H9 (cell line): ENCODE data around the gene SLC4A7. TPM values are rescaled to one million over a fixed set of nuclear protein-coding genes. Genes with fewer than 3 reads are reported as not detected.

Source experiments
- DNase-seq: peaks from one replicate; pipeline ENCODE4 v3.0.0-alpha.2; 2017
- H2AFZ ChIP-seq: one replicate; pipeline ENCODE4 v1.6.1; 2013; ENCODE audit warnings: mild to moderate bottlenecking, low read length, control low read depth, moderate library complexity
- H2AK5ac ChIP-seq: 2 replicates; pipeline ENCODE4 v1.6.1; 2013; ENCODE audit warnings: low read length, control low read depth, mixed read lengths; ENCODE audit not compliant: insufficient read length
- H2BK120ac ChIP-seq: one replicate; pipeline ENCODE4 v1.6.1; 2013; ENCODE audit warnings: low read depth, mild to moderate bottlenecking, low read length, control low read depth, inconsistent platforms; ENCODE audit not compliant: poor library complexity, severe bottlenecking
- H2BK12ac ChIP-seq: 2 replicates; pipeline ENCODE4 v1.6.1; 2013; ENCODE audit warnings: low read length, control low read depth, mixed read lengths, low read depth; ENCODE audit not compliant: insufficient read length
- H2BK15ac ChIP-seq: 2 replicates; pipeline ENCODE4 v1.6.1; 2013; ENCODE audit warnings: low read depth, low read length, control low read depth
- H2BK20ac ChIP-seq: one replicate; pipeline ENCODE4 v1.6.1; 2013; ENCODE audit warnings: low read depth, mild to moderate bottlenecking, low read length, control low read depth, inconsistent platforms; ENCODE audit not compliant: poor library complexity, severe bottlenecking
- H2BK5ac ChIP-seq: 2 replicates; pipeline ENCODE4 v1.6.1; 2013; ENCODE audit warnings: low read length, control low read depth, mixed read lengths; ENCODE audit not compliant: insufficient read length
- H3K14ac ChIP-seq: 2 replicates; pipeline ENCODE4 v1.6.1; 2013; ENCODE audit warnings: low read length, control low read depth; ENCODE audit not compliant: insufficient read depth
- H3K18ac ChIP-seq: 2 replicates; pipeline ENCODE4 v1.6.1; 2013; ENCODE audit warnings: low read depth, mild to moderate bottlenecking, mixed read lengths, low read length, control low read depth; ENCODE audit not compliant: insufficient read length
- H3K23ac ChIP-seq: 2 replicates; pipeline ENCODE4 v1.6.1; 2013; ENCODE audit warnings: low read length, control low read depth, mixed read lengths, low read depth; ENCODE audit not compliant: insufficient read length
- H3K23me2 ChIP-seq: 2 replicates; pipeline ENCODE4 v1.6.1; 2013; ENCODE audit warnings: low read depth, mild to moderate bottlenecking, mixed read lengths, low read length, control low read depth; ENCODE audit not compliant: insufficient read length, poor library complexity, severe bottlenecking
- H3K27ac ChIP-seq: 2 replicates; pipeline ENCODE4 v1.5.1; 2013; ENCODE audit warnings: low read length, control low read depth, mixed read lengths, low read depth; ENCODE audit not compliant: insufficient read length
- H3K27me3 ChIP-seq: 2 replicates; pipeline ENCODE4 v1.6.1; 2013; ENCODE audit warnings: low read length, control low read depth, inconsistent platforms; ENCODE audit not compliant: insufficient read depth
- H3K4ac ChIP-seq: 2 replicates; pipeline ENCODE4 v1.6.1; 2013; ENCODE audit warnings: low read depth, mild to moderate bottlenecking, control low read depth, inconsistent platforms, low read length, moderate library complexity
- H3K4me1 ChIP-seq: 2 replicates; pipeline ENCODE4 v1.6.1; 2013; ENCODE audit warnings: low read length, control low read depth, inconsistent platforms; ENCODE audit not compliant: insufficient read depth
- H3K4me2 ChIP-seq: 2 replicates; pipeline ENCODE4 v1.6.1; 2013; ENCODE audit warnings: low read length, control low read depth, mixed read lengths; ENCODE audit not compliant: insufficient read length, insufficient read depth
- H3K56ac ChIP-seq: 2 replicates; pipeline ENCODE4 v1.6.1; 2013; ENCODE audit warnings: low read depth, mild to moderate bottlenecking, mixed read lengths, low read length, control low read depth; ENCODE audit not compliant: insufficient read length
- H3K79me1 ChIP-seq: 2 replicates; pipeline ENCODE4 v1.6.1; 2013; ENCODE audit warnings: low read depth, mild to moderate bottlenecking, moderate library complexity, low read length, control low read depth, inconsistent platforms; ENCODE audit not compliant: insufficient read depth, poor library complexity, severe bottlenecking
- H3K79me2 ChIP-seq: 2 replicates; pipeline ENCODE4 v1.6.1; 2013; ENCODE audit warnings: low read length, control low read depth, inconsistent platforms; ENCODE audit not compliant: insufficient read depth
- H3K9ac ChIP-seq: 2 replicates; pipeline ENCODE4 v1.6.1; 2013; ENCODE audit warnings: low read length, control low read depth, mixed read lengths; ENCODE audit not compliant: insufficient read length; ENCODE audit errors: extremely low read depth
- H3K9me3 ChIP-seq: one replicate; pipeline ENCODE4 v1.6.1; 2013; ENCODE audit warnings: low read depth, low read length, inconsistent platforms; ENCODE audit not compliant: control insufficient read depth
- H3T11ph ChIP-seq: one replicate; pipeline ENCODE4 v1.6.1; 2013; ENCODE audit warnings: mild to moderate bottlenecking, low read length, control low read depth, inconsistent platforms
- H4K20me1 ChIP-seq: one replicate; pipeline ENCODE4 v1.6.1; 2013; ENCODE audit not compliant: control insufficient read depth, insufficient read length, insufficient read depth
- H4K5ac ChIP-seq: 2 replicates; pipeline ENCODE4 v1.6.1; 2013; ENCODE audit warnings: low read depth, mild to moderate bottlenecking, mixed read lengths, low read length, control low read depth; ENCODE audit not compliant: insufficient read length
- H4K8ac ChIP-seq: replicated peaks from 2 replicates; pipeline ENCODE4 v1.6.1; 2013; ENCODE audit warnings: low read length, control low read depth, mixed read lengths, low read depth; ENCODE audit not compliant: insufficient read length
- H4K91ac ChIP-seq: 2 replicates; pipeline ENCODE4 v1.6.1; 2013; ENCODE audit warnings: low read depth, mild to moderate bottlenecking, moderate library complexity, mixed read lengths, low read length, control low read depth; ENCODE audit not compliant: insufficient read length
- H3K27ac Mint-ChIP-seq, 3 experiments: 2 replicates in 2 of 3; 3 replicates in 1 of 3; pipeline ENCODE4 v1.8.0; 2020 to 2021; ENCODE audit warnings: mixed read lengths in 3 of 3, mild to moderate bottlenecking in 1 of 3, moderate library complexity in 1 of 3
- H3K27me3 Mint-ChIP-seq: 2 replicates; pipeline ENCODE4 v1.8.0; 2021; ENCODE audit warnings: low read depth, mild to moderate bottlenecking, moderate library complexity, mixed read lengths
- H3K36me3 Mint-ChIP-seq, 3 experiments: 2 replicates in 2 of 3; 3 replicates in 1 of 3; pipeline ENCODE4 v1.8.0; 2020 to 2021; ENCODE audit warnings: low read depth in 3 of 3, mixed read lengths in 3 of 3; ENCODE audit not compliant: insufficient read depth in 1 of 3
- H3K4me1 Mint-ChIP-seq, 2 experiments: 2 replicates each; pipeline ENCODE4 v1.8.0; 2020; ENCODE audit warnings: mixed read lengths in 2 of 2
- H3K4me3 Mint-ChIP-seq, 2 experiments: 2 replicates in 1 of 2; 3 replicates in 1 of 2; pipeline ENCODE4 v1.8.0; 2020 to 2021; ENCODE audit warnings: mild to moderate bottlenecking in 2 of 2, mixed read lengths in 2 of 2, moderate library complexity in 1 of 2
- H3K9me3 Mint-ChIP-seq, 2 experiments: 2 replicates in 1 of 2; 3 replicates in 1 of 2; pipeline ENCODE4 v1.8.0; 2020; ENCODE audit warnings: mild to moderate bottlenecking in 2 of 2, mixed read lengths in 2 of 2, moderate library complexity in 1 of 2
- total RNA-seq: library from RNA; stranded (reverse); gene quantifications from 2 replicates; pipeline ENCODE4 v1.2.1, GENCODE V29; 2021
- TF ChIP-seq, protein P1 (sequence below): fragments of 200-600 bp; sonication (generic); conservative IDR thresholded peaks from 3 replicates; pipeline ENCODE4 v1.8.0; 2021; ENCODE audit warnings: antibody characterized with exemption, mild to moderate bottlenecking

SLC4A7 gene
- total RNA-seq, 1 experiment from 2014 or later: 46.1 TPM

DNA sequence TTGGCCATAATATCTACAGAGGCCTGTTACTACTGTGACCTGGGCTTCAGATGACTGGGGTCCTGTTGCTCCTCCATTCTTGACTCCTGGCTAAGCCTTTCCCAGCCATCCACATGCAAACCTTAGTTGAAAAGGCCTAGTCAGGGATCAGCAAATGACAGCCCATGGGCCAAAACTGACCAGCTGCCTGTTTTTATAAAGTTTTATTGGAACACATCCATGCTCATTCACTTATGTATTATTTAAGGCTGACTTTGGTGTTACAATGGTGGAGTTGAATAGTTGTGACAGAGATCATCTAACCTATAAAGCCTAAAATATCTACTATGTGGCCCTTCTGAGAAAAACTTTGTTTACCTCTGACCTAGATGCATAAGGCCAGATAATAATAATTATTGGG is 16.8 kb upstream of the SLC4A7 start:
- TF ChIP-seq, protein P1, sequence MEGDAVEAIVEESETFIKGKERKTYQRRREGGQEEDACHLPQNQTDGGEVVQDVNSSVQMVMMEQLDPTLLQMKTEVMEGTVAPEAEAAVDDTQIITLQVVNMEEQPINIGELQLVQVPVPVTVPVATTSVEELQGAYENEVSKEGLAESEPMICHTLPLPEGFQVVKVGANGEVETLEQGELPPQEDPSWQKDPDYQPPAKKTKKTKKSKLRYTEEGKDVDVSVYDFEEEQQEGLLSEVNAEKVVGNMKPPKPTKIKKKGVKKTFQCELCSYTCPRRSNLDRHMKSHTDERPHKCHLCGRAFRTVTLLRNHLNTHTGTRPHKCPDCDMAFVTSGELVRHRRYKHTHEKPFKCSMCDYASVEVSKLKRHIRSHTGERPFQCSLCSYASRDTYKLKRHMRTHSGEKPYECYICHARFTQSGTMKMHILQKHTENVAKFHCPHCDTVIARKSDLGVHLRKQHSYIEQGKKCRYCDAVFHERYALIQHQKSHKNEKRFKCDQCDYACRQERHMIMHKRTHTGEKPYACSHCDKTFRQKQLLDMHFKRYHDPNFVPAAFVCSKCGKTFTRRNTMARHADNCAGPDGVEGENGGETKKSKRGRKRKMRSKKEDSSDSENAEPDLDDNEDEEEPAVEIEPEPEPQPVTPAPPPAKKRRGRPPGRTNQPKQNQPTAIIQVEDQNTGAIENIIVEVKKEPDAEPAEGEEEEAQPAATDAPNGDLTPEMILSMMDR: no peak
- no peaks in the 10 kb centered on the region for H3K27me3 Mint-ChIP-seq
- peaks cover 9 to 13% of the 10 kb centered on the region in 2 experiments for H3K4me1 Mint-ChIP-seq
- Histone ChIP-seq H3K79me1 (no peaks in the 10 kb centered on the region), H2BK12ac (no peak overlapping the region), H3K4ac (no peak overlapping the region), H2AK5ac (no peak overlapping the region), H3K9ac (no peak overlapping the region), H3K14ac (no peak overlapping the region), H4K5ac (no peak overlapping the region), H2AFZ (no peak overlapping the region), H3K9me3 (no peaks in the 10 kb centered on the region), H2BK5ac (no peak overlapping the region), H2BK120ac (no peak overlapping the region), H3K18ac (no peak overlapping the region), H3T11ph (no peak overlapping the region), H3K4me1 (peaks cover 8% of the 10 kb centered on the region), H3K79me2 (no peaks in the 10 kb centered on the region), H4K91ac (no peak overlapping the region), H3K23ac (no peak overlapping the region), H4K20me1 (no peaks in the 10 kb centered on the region), H3K27ac (no peak overlapping the region), H3K23me2 (no peaks in the 10 kb centered on the region), H3K27me3 (no peaks in the 10 kb centered on the region), H4K8ac (no peak overlapping the region), H2BK15ac (no peak overlapping the region), H2BK20ac (no peak overlapping the region), H3K4me2 (no peak overlapping the region), H3K56ac (no peak overlapping the region)
- H3K27ac Mint-ChIP-seq: no peak overlapping the region
- no peak overlapping the region for H3K4me3 Mint-ChIP-seq
- H3K9me3 Mint-ChIP-seq: no peaks in the 10 kb centered on the region; a peak in 1 of 5 replicates
- H3K36me3 Mint-ChIP-seq: no peaks in the 10 kb centered on the region
- no peak for DNase-seq
